B cell (primary cell): Measurements from ENCODE around the gene HAUS2. TPM values are rescaled to one million over a fixed set of nuclear protein-coding genes. Genes with fewer than 3 reads are reported as not detected.

Experiments
- ATAC-seq: fragments of 200-7000 bp; cut with Tn5 transposase; one replicate; pipeline ENCODE4 v1.10.0; 2021; ENCODE audit warnings: low read depth, mild to moderate bottlenecking, moderate number of reproducible peaks, moderate library complexity
- CTCF ChIA-PET: fragments of 350-600 bp; sonication (Branson Sonifier 250); formaldehyde crosslinking; loops from one replicate; lab custom pipeline; 2021; ENCODE audit warnings: antibody characterized with exemption, inconsistent platforms; lab: Charles Lee
- POLR2A ChIA-PET: fragments of 350-600 bp; sonication (Branson Sonifier 250); formaldehyde crosslinking; loops from one replicate; lab custom pipeline; 2021; ENCODE audit warnings: antibody characterized with exemption; lab: Charles Lee
- DNase-seq: peaks from one replicate; pipeline ENCODE4 v3.0.0; 2013
- H2AFZ ChIP-seq: 2 replicates; pipeline ENCODE4 v1.6.1; 2012; ENCODE audit warnings: mild to moderate bottlenecking, low read depth, low read length; ENCODE audit not compliant: insufficient read depth, poor library complexity, severe bottlenecking
- H3K27ac ChIP-seq, 2 donors: 1 replicate in 1 of 2; 2 replicates in 1 of 2; pipeline ENCODE4 v1.5.1; 2012 to 2013; ENCODE audit warnings: low read length in 2 of 2, mild to moderate bottlenecking in 2 of 2, moderate library complexity in 1 of 2
- H3K27me3 ChIP-seq, 4 experiments: fragments of 200-600 bp in 1 of 4; sonication (generic) in 1 of 4; replicated peaks in 1 of 4; 1 replicate in 2 of 4; 2 replicates in 2 of 4; pipeline versions ENCODE4 v1.6.1 to v1.7.0; 2013 to 2016; ENCODE audit warnings: low read length in 3 of 4, mild to moderate bottlenecking in 2 of 4, mixed read lengths in 1 of 4, moderate library complexity in 1 of 4; ENCODE audit not compliant: insufficient read depth in 4 of 4, control insufficient read depth in 3 of 4; ENCODE audit errors: control extremely low read depth in 1 of 4
- H3K36me3 ChIP-seq, 2 experiments: replicated peaks in 1 of 2; 1 replicate in 1 of 2; 2 replicates in 1 of 2; pipeline versions ENCODE4 v1.6.1 to v1.7.1; 2013; ENCODE audit warnings: low read length in 1 of 2; ENCODE audit not compliant: insufficient read depth in 2 of 2, control insufficient read depth in 1 of 2; ENCODE audit errors: control extremely low read depth in 1 of 2, extremely low read depth in 1 of 2
- H3K4me1 ChIP-seq, 2 donors: fragments of 200-600 bp in 1 of 2; sonication (generic) in 1 of 2; 1 replicate in 1 of 2; 2 replicates in 1 of 2; pipeline versions ENCODE4 v1.5.1 to v1.6.1; 2013 to 2017; ENCODE audit warnings: low read length in 2 of 2; ENCODE audit not compliant: control insufficient read depth in 2 of 2, insufficient read depth in 2 of 2
- H3K4me2 ChIP-seq: replicated peaks from 2 replicates; pipeline ENCODE3; 2012; ENCODE audit warnings: mild to moderate bottlenecking, low read depth, low read length; ENCODE audit not compliant: poor library complexity, severe bottlenecking
- H3K4me3 ChIP-seq, 5 experiments: fragments of 200-600 bp in 1 of 5; sonication (generic) in 1 of 5; 1 replicate in 3 of 5; 2 replicates in 2 of 5; pipeline versions ENCODE4 v1.5.1 to v1.7.0; 2011 to 2016; ENCODE audit warnings: low read length in 4 of 5, mild to moderate bottlenecking in 4 of 5, low read depth in 2 of 5, control low read depth in 1 of 5, moderate library complexity in 1 of 5; ENCODE audit not compliant: insufficient read depth in 1 of 5; ENCODE audit errors: control extremely low read depth in 1 of 5, extremely low read depth in 1 of 5
- H3K79me2 ChIP-seq: fragments of 200-600 bp; sonication (generic); one replicate; pipeline ENCODE4 v1.6.0; 2016; ENCODE audit warnings: low read length; ENCODE audit not compliant: control insufficient read depth, insufficient read depth
- H3K9ac ChIP-seq: fragments of 200-600 bp; sonication (generic); 2 replicates; pipeline ENCODE4 v1.6.1; 2017; ENCODE audit warnings: mild to moderate bottlenecking, low read length, moderate library complexity
- H3K9me3 ChIP-seq, 3 donors: one replicate each; pipeline versions ENCODE4 v1.6.1 to v1.7.1; 2013; ENCODE audit warnings: low read length in 2 of 3; ENCODE audit not compliant: control insufficient read depth in 2 of 3, insufficient read depth in 1 of 3; ENCODE audit errors: control extremely low read depth in 1 of 3
- H4K20me1 ChIP-seq: 2 replicates; pipeline ENCODE4 v1.6.0; 2012; ENCODE audit warnings: mild to moderate bottlenecking, low read length; ENCODE audit not compliant: insufficient read depth, control insufficient read depth, poor library complexity, severe bottlenecking
- H3K27ac Mint-ChIP-seq: one replicate; pipeline ENCODE4 v1.8.0; 2021; ENCODE audit warnings: mixed read lengths
- H3K27me3 Mint-ChIP-seq: one replicate; pipeline ENCODE4 v1.8.0; 2021; ENCODE audit warnings: mixed read lengths
- H3K4me1 Mint-ChIP-seq: one replicate; pipeline ENCODE4 v1.8.0; 2021; ENCODE audit warnings: mixed read lengths
- H3K4me3 Mint-ChIP-seq: one replicate; pipeline ENCODE4 v1.8.0; 2021; ENCODE audit warnings: mixed read lengths
- H3K9me3 Mint-ChIP-seq: one replicate; pipeline ENCODE4 v1.8.0; 2022; ENCODE audit warnings: mixed read lengths; ENCODE audit not compliant: insufficient read depth
- CTCF ChIP-seq: fragments of 200-600 bp; IDR thresholded peaks from one replicate; pipeline ENCODE4 v1.8.0; 2022; ENCODE audit warnings: antibody characterized with exemption, mild to moderate bottlenecking
- EZH2 ChIP-seq: IDR thresholded peaks from 2 replicates; pipeline ENCODE4 v1.6.1; 2012; ENCODE audit warnings: borderline replicate concordance, low read depth, mild to moderate bottlenecking, moderate library complexity, low read length; ENCODE audit not compliant: insufficient read depth, poor library complexity, severe bottlenecking
- WGBS: methylation state at CpG from one replicate; pipeline ENCODE4 v1.1.5; 2013; ENCODE audit warnings: missing lambda C conversion rate; ENCODE audit not compliant: insufficient coverage; 5-methylcytosine and 5-hydroxymethylcytosine counted together
- intact Hi-C: fragments of 100-400 bp; cut with micrococcal nuclease; formaldehyde crosslinking; loops from one replicate; pipeline ENCODE4 v1.10.0; 2022
- polyA plus RNA-seq: library from polyadenylated mRNA; depleted of rRNA; stranded (reverse); fragments of >200 nt; gene quantifications from 2 replicates; pipeline ENCODE4 v1.2.3, GENCODE V29; 2012
- total RNA-seq, 2 donors: library from RNA; stranded (reverse); fragments of 120-200 nt in 1 of 2; gene quantifications; 1 replicate in 1 of 2; 2 replicates in 1 of 2; pipeline versions ENCODE4 v1.2.3 to v1.2.4, GENCODE V29; 2013 to 2022

The HAUS2 gene
- total and polyA plus RNA-seq, 2 donors (not counting 1 experiment from before 2014, with no cell fraction given): 16.5 to 18.3 TPM

- intact Hi-C loops: loop anchor here (1.0 kb wide), 1 partner anchor 24 kb away; no protein-coding TSS in a partner anchor
- H3K4me3 Mint-ChIP-seq: peak overlapping the region; percentile 75
- Histone ChIP-seq H3K27ac (peak overlapping the region in 1 of 2 donors; percentile 64), H3K4me1 (peaks cover 40 to 49% of the 10 kb centered on the region in 2 donors), H3K4me2 (peak overlapping the region; percentile 56), H3K79me2 (no peaks in the 10 kb centered on the region), H4K20me1 (no peaks in the 10 kb centered on the region), H3K9ac (peak overlapping the region; percentile 33), H2AFZ (peak overlapping the region; percentile 60), H3K27me3 (no peaks in the 10 kb centered on the region), H3K4me3 (peak overlapping the region in 2 of 5 experiments; percentile 3 to 26), H3K9me3 (peaks cover 0 to 8% (median 6%) of the 10 kb centered on the region in 3 donors), H3K36me3 (no peaks in the 10 kb centered on the region)
- DNase-seq (peak; percentile 40), ATAC-seq (peak; percentile 44)
- H3K4me1 Mint-ChIP-seq: peaks cover 61% of the 10 kb centered on the region
- WGBS: 0% methylated on average over 1 of the region's 8 CpGs
- TF ChIP-seq EZH2 (no peak), CTCF (no peak)
- H3K9me3 Mint-ChIP-seq: no peaks in the 10 kb centered on the region
- CTCF ChIA-PET: interaction anchor here (1.0 to 1.7 kb wide), 4 partner anchors 9 to 30 kb away, joined by 3 to 4 read pairs (median 3); partner anchors contain the start of gene STARD9
- H3K27ac Mint-ChIP-seq: peak overlapping the region; percentile 81
- POLR2A ChIA-PET: interaction anchor here (0.5 to 2.4 kb wide), 3 partner anchors 30 to 114 kb away, joined by 3 to 5 read pairs (median 4); partner anchors contain the start of genes STARD9 and ZNF106
- no peaks in the 10 kb centered on the region for H3K27me3 Mint-ChIP-seq
Measured at GRCh38 chr15:42604894-42605744, 56.5 kb downstream of the HAUS2 start.
